GM21723 (cell line): Measurements from ENCODE around the gene ABCG4.
A peak's percentile ranks its signal among the peaks of the same experiment; 100 is the strongest.
"Not testable (repeated sequence)": the region's sequence is repeated elsewhere in the genome, so short reads cannot be mapped to it uniquely, and the experiment has no call there.

Source experiments
- ATAC-seq: cut with Tn5 transposase; IDR thresholded peaks from one replicate; pipeline ENCODE4 v1.9.1; 2021; ENCODE audit warnings: mild to moderate bottlenecking, moderate library complexity; ENCODE audit not compliant: unreplicated experiment

The ABCG4 gene

DNA sequence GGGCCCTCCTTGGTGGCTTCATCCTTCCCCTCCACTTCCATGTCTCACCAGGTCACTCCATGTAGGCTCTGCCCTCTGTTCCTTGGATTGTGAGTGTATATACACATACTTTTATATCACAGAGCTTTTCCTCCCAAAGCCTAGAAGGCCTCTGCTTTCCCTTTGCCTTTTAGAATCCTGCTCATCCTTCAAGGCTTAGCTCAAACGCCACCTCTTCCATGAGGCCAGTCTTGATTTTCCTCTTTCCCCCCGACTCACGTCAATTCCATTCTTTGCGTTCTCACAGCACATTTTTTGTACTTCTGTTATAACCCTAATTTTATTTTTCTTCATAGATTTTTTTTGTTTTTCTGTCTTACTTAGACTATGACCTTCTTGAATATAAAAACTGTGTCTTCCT, 3.8 kb downstream of the ABCG4 start:
- ATAC-seq, result no peak

- no peak for ATAC-seq
Measured at GRCh38 chr11:119153049-119153818, 4.4 kb downstream of the ABCG4 start.

DNA sequence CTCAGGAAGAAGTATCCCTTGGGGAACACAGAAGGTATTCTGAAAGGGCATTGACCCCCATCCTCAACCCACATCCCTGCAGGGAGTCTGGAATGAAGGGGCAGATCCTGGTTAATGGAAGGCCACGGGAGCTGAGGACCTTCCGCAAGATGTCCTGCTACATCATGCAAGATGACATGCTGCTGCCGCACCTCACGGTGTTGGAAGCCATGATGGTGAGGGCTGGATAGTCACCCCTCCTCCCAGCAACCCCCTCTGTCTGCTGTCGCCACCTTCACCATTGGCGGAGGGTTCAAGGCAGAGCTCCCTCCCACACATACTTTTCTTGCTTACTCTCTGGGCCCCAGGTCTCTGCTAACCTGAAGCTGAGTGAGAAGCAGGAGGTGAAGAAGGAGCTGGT, 5.3 kb downstream of the ABCG4 start:
- ATAC-seq, result no peak

- no peak for ATAC-seq
Measured at GRCh38 chr11:119155733-119156492, 7.1 kb downstream of the ABCG4 start.

- no peak for ATAC-seq
Measured at GRCh38 chr11:119156496-119156895, 7.6 kb downstream of the ABCG4 start.

GRCh38 chr11:119157063-119157462, 8.2 kb downstream of the ABCG4 start:
- ATAC-seq, result no peak

DNA sequence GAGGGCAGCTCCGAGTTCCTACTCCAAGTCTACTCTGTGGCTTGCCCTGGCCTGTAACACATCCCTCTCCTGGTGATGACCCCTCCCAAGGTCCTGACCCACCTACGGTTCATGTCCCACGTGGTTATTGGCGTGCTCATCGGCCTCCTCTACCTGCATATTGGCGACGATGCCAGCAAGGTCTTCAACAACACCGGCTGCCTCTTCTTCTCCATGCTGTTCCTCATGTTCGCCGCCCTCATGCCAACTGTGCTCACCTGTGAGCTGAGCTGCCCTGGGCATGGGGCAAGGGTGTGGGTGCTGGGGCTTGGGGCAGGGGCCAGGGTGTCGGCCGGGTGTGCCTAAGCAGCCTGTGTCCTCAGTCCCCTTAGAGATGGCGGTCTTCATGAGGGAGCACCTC, 9.6 kb downstream of the ABCG4 start:
- ATAC-seq, result no peak

DNA sequence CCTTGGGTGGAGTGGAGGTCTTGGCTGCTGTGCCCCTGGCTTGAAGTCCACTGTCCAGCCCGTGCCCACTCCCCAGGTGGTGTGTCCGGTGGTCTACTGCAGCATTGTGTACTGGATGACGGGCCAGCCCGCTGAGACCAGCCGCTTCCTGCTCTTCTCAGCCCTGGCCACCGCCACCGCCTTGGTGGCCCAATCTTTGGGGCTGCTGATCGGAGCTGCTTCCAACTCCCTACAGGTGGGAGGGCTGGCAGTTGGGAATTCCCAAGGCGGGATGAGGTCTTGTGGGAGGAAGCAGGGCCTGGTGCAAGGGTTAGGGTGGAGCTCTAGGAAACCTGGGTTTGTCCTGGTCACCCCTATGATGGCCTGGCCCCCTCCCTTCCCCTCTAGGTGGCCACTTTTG, 11.3 kb downstream of the ABCG4 start:
- no peak for ATAC-seq

- no peak for ATAC-seq
Measured at GRCh38 chr11:119161871-119162270, 13.0 kb downstream of the ABCG4 start.

DNA sequence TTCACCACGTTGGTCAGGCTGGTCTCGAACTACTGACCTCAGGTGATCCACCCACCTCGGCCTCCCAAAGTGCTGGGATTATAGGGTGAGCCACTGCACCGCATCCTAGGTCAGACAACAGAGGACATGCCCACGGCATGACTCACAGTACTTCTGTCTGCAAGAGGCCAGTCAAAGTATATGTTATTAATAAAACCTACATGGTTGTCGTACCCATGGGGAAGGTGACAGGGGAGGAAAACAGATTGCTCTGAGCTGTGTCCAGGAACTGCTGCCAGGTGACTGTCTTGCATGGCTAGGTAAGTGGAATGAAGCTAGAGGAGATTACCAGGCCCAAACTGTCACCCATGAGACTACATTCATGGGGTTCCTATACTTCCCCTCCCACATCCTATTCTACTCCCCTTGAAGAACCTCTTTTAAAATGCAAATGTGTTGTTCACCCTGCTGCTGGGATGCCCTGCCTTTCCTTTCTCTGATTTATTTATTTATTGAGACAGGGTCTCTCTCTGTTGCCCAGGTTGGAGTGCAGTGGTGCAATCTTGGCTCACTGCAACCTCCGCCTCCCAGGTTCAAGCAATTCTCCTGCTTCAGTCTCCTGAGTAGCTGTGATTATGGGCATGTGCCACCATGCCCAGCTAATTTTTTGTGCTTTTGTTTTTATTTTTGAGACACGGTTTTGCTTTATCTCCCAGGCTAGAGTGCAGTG, 17.7 kb downstream of the ABCG4 start:
- ATAC-seq, result no peak

- not testable (repeated sequence) for ATAC-seq
Measured at GRCh38 chr11:119167077-119167458, 18.2 kb downstream of the ABCG4 start.

GRCh38 chr11:119167933-119168332, 19.1 kb downstream of the ABCG4 start:
- no peak for ATAC-seq

GRCh38 chr11:119168471-119169281, 19.8 kb downstream of the ABCG4 start, which contains the start of gene NLRX1:
Gene NLRX1, plus strand, starts transcription at chr11:119168725. Its CDS starts 2,679 bp downstream, at chr11:119171404.
- peak; percentile 92 for ATAC-seq

GRCh38 chr11:119169282-119169719, 20.4 kb downstream of the ABCG4 start:
- ATAC-seq, result peak; percentile 22

- no peak for ATAC-seq
Measured at GRCh38 chr11:119172513-119172912, 23.7 kb downstream of the ABCG4 start.

- ATAC-seq, result no peak
Measured at GRCh38 chr11:119173453-119173852, 24.6 kb downstream of the ABCG4 start.

DNA sequence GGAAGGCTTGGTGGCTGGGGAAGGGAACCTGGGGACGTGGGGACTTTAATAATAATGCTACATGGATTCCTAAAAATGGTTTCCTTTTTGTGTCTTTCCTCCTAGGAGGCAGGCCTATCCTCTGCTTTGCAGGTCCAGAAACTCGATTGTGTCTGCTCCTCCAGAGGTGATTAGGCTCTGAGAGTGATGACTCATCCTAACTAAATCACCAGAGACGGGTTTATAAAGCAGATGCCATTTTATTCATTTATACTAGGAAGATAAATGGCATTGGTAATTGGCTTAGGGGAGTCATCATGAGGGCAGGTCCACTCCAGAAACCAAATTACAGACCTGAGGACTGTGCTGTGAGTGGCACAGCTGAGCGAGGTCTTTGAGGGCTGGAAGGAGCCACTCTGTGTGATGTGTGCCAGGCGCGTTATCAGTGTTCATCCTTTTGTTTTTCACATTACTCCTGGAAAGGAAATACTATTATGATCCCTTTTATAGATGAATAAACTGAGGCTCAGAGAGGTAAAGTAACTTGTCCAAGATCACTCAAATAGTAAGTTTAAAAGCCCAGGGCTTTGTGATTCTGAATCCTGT, 26.7 kb downstream of the ABCG4 start:
- ATAC-seq, result no peak

DNA sequence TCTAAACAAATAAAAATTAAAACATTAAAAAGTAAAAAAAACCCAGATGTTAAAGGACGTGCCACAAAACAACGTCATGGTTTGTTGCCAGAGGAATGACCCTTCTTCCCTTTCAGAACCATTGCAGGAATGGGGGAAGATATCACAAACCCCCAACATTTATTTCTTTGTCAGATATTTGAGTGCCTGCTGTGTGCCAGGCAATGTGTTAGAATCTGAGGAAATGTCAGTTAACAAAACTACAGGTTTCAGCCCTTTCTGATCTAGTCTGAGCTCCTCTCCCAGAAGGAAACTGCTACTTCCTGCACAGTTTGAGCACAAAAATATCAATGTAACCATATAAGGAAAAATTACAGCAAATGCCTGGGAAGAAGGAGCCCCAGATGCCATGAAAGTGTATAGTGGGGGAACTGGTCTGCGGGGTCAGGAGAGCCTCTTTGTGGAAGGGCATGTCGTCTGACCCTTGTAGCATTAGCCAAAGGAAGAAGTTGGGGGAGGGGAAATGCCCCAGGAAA, 29.4 kb downstream of the ABCG4 start:
- ATAC-seq, result no peak

GRCh38 chr11:119179342-119179741, 30.5 kb downstream of the ABCG4 start:
- no peak for ATAC-seq

DNA sequence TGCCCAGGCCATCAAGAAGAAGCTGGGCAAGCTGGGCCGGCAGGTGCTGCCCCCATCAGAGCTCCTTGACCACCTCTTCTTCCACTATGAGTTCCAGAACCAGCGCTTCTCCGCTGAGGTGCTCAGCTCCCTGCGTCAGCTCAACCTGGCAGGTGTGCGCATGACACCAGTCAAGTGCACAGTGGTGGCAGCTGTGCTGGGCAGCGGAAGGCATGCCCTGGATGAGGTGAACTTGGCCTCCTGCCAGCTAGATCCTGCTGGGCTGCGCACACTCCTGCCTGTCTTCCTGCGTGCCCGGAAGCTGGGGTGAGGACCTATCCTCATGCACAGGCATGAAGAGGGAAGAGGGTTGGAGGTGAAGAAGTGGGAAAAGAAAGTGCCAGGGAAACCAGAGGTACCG, 31.1 kb downstream of the ABCG4 start:
- ATAC-seq, result no peak
